SK-N-SH (cell line): ENCODE data around the gene GLIS2. TPM values are rescaled to one million over a fixed set of nuclear protein-coding genes. Genes with fewer than 3 reads are reported as not detected.

Source experiments
- CTCF ChIA-PET: fragments of 300-600, 350-600 bp; formaldehyde crosslinking; extraction: SDS; loops from one replicate; lab custom pipeline; 2021; lab: Yijun Ruan, JAX
- POLR2A ChIA-PET: fragments of 350-600 bp; sonication (Branson Sonifier 250); formaldehyde crosslinking; extraction: SDS; loops from one replicate; lab custom pipeline; 2020; ENCODE audit warnings: antibody characterized with exemption, inconsistent platforms; lab: Yijun Ruan, JAX
- DNase-seq: peaks from one replicate; pipeline ENCODE4 v3.0.0; 2012
- H2AFZ ChIP-seq: fragments of 200-600 bp; sonication (generic); 2 replicates; pipeline ENCODE4 v1.8.1; 2016; ENCODE audit warnings: antibody characterized with exemption, mild to moderate bottlenecking, low read depth
- H3F3A ChIP-seq: fragments of 200-600 bp; sonication (generic); replicated peaks from 2 replicates; pipeline ENCODE3; 2016; ENCODE audit warnings: antibody characterized with exemption, mild to moderate bottlenecking; ENCODE audit not compliant: insufficient read depth
- H3K27ac ChIP-seq, 2 experiments: fragments of 200-500 bp in 1 of 2; fragments of 200-600 bp in 1 of 2; sonication (Bioruptor generic) in 1 of 2; sonication (generic), shearing (Covaris generic) in 1 of 2; 2 replicates each; pipeline versions ENCODE4 v1.5.1 to v1.6.1; 2014 to 2016; ENCODE audit warnings: low read depth in 2 of 2, inconsistent platforms in 1 of 2, low read length in 1 of 2, mild to moderate bottlenecking in 1 of 2, mixed read lengths in 1 of 2
- H3K27me3 ChIP-seq: fragments of 200-600 bp; sonication (generic), shearing (Covaris generic); 2 replicates; pipeline ENCODE4 v1.6.1; 2016; ENCODE audit warnings: mixed run types; ENCODE audit not compliant: insufficient read depth
- H3K36me3 ChIP-seq, 2 experiments: fragments of 200-500 bp in 1 of 2; fragments of 200-600 bp in 1 of 2; sonication (Bioruptor generic) in 1 of 2; sonication (generic) in 1 of 2; replicated peaks in 1 of 2; 2 replicates each; pipeline versions ENCODE3 to v1.5.1; 2014 to 2016; ENCODE audit warnings: low read length in 1 of 2, mild to moderate bottlenecking in 1 of 2; ENCODE audit not compliant: insufficient read depth in 2 of 2, control insufficient read depth in 1 of 2
- H3K4me1 ChIP-seq, 2 experiments: fragments of 200-500 bp in 1 of 2; fragments of 200-600 bp in 1 of 2; sonication (Bioruptor generic) in 1 of 2; sonication (generic), shearing (Covaris generic) in 1 of 2; 2 replicates each; pipeline versions ENCODE4 v1.5.1 to v1.6.1; 2014 to 2016; ENCODE audit warnings: low read depth in 1 of 2, low read length in 1 of 2, mixed run types in 1 of 2; ENCODE audit not compliant: insufficient read depth in 2 of 2, control insufficient read depth in 1 of 2
- H3K4me2 ChIP-seq: fragments of 200-600 bp; sonication (generic), shearing (Covaris generic); 2 replicates; pipeline ENCODE4 v1.6.1; 2017; ENCODE audit warnings: mixed run types
- H3K4me3 ChIP-seq, 2 experiments: fragments of 200-500 bp in 1 of 2; fragments of 200-600 bp in 1 of 2; sonication (Bioruptor generic) in 1 of 2; sonication (generic), shearing (Covaris generic) in 1 of 2; 2 replicates each; pipeline versions ENCODE4 v1.5.1 to v1.8.1; 2014 to 2016; ENCODE audit warnings: low read depth in 2 of 2, inconsistent platforms in 1 of 2, low read length in 1 of 2, mild to moderate bottlenecking in 1 of 2, mixed read lengths in 1 of 2, moderate library complexity in 1 of 2
- H3K79me2 ChIP-seq: fragments of 200-600 bp; sonication (generic); 2 replicates; pipeline ENCODE4 v1.8.1; 2017; ENCODE audit warnings: mild to moderate bottlenecking; ENCODE audit not compliant: insufficient read depth
- H3K9ac ChIP-seq: fragments of 200-600 bp; sonication (generic); 2 replicates; pipeline ENCODE4 v1.6.1; 2017; ENCODE audit warnings: mixed run types
- H3K9me2 ChIP-seq: fragments of 200-600 bp; sonication (generic); 2 replicates; pipeline ENCODE4 v1.6.1; 2017; ENCODE audit warnings: mixed run types
- H3K9me3 ChIP-seq: fragments of 200-600 bp; sonication (generic); 2 replicates; pipeline ENCODE4 v1.6.1; 2017; ENCODE audit warnings: mixed run types, mild to moderate bottlenecking, moderate library complexity
- H4K20me1 ChIP-seq: fragments of 200-600 bp; sonication (generic); 2 replicates; pipeline ENCODE4 v1.6.1; 2017; ENCODE audit warnings: mild to moderate bottlenecking, mixed run types; ENCODE audit not compliant: insufficient read depth
- ELF1 ChIP-seq: IDR thresholded peaks from 2 replicates; pipeline ENCODE4 v1.4.0; 2012
- EP300 ChIP-seq, 2 experiments: IDR thresholded peaks; 2 replicates each; pipeline versions ENCODE4 v1.4.0 to v1.6.1; 2012; ENCODE audit warnings: borderline replicate concordance in 1 of 2, low read depth in 1 of 2, low read length in 1 of 2
- EZH2phosphoT487 ChIP-seq: fragments of 200-600 bp; sonication (generic); IDR thresholded peaks from 2 replicates; pipeline ENCODE4 v1.6.1; 2017; ENCODE audit warnings: low read depth, mixed run types, mild to moderate bottlenecking, antibody characterized with exemption, moderate library complexity, borderline replicate concordance
- FOXJ3 ChIP-seq: sonication (generic); formaldehyde crosslinking; IDR thresholded peaks from 2 replicates; pipeline ENCODE4 v1.5.1; 2020; ENCODE audit warnings: mild to moderate bottlenecking, missing genetic modification reagents
- FOXM1 ChIP-seq: IDR thresholded peaks from 2 replicates; pipeline ENCODE4 v1.4.0; 2012; ENCODE audit warnings: low read depth, mild to moderate bottlenecking
- GATA2 ChIP-seq: sonication (generic); formaldehyde crosslinking; IDR thresholded peaks from 2 replicates; pipeline ENCODE4 v1.5.0; 2020; ENCODE audit warnings: mild to moderate bottlenecking, missing genetic modification reagents
- MXI1 ChIP-seq: IDR thresholded peaks from 2 replicates; pipeline ENCODE4 v1.6.1; 2012; ENCODE audit warnings: mild to moderate bottlenecking, low read depth, low read length, improper control_type of control experiment
- NFIC ChIP-seq: IDR thresholded peaks from 2 replicates; pipeline ENCODE4 v1.4.0; 2012; ENCODE audit warnings: borderline replicate concordance
- NRF1 ChIP-seq: IDR thresholded peaks from 2 replicates; pipeline ENCODE4 v1.6.1; 2012; ENCODE audit warnings: low read depth, mild to moderate bottlenecking, low read length
- POLR2AphosphoS5 ChIP-seq: IDR thresholded peaks from 2 replicates; pipeline ENCODE4 v1.6.1; 2012; ENCODE audit warnings: low read depth, low read length
- RCOR1 ChIP-seq: fragments of 150-350 bp; IDR thresholded peaks from 2 replicates; pipeline ENCODE4 v1.6.1; 2017; ENCODE audit warnings: antibody characterized with exemption, low read length
- REST ChIP-seq: IDR thresholded peaks from 2 replicates; pipeline ENCODE4 v1.6.1; 2012; ENCODE audit warnings: mild to moderate bottlenecking, low read depth, low read length, moderate library complexity
- RXRA ChIP-seq: IDR thresholded peaks from 2 replicates; pipeline ENCODE4 v1.4.0; 2012; ENCODE audit warnings: low read depth, mild to moderate bottlenecking, borderline replicate concordance
- SIN3A ChIP-seq: IDR thresholded peaks from 2 replicates; pipeline ENCODE4 v1.6.1; 2012; ENCODE audit warnings: low read depth, mild to moderate bottlenecking, low read length, moderate library complexity, borderline replicate concordance
- TCF12 ChIP-seq: IDR thresholded peaks from 2 replicates; pipeline ENCODE4 v1.4.0; 2012
- TEAD4 ChIP-seq: IDR thresholded peaks from 2 replicates; pipeline ENCODE4 v1.4.0; 2012; ENCODE audit warnings: mild to moderate bottlenecking, borderline replicate concordance; ENCODE audit not compliant: insufficient read depth
- YY1 ChIP-seq: IDR thresholded peaks from 2 replicates; pipeline ENCODE4 v1.4.0; 2012; ENCODE audit warnings: low read depth, mild to moderate bottlenecking
- WGBS: methylation state at CpG from one replicate; pipeline ENCODE4 v1.1.6; 2017; ENCODE audit warnings: low lambda C conversion rate; 5-methylcytosine and 5-hydroxymethylcytosine counted together
- polyA plus RNA-seq, 3 experiments: library from polyadenylated mRNA; depleted of rRNA; stranded (reverse); fragments of >200 nt; gene quantifications; 2 replicates each; pipeline ENCODE4 v1.2.3, GENCODE V29; 2012
- TF ChIP-seq, protein P1 (sequence below): IDR thresholded peaks from 2 replicates; pipeline ENCODE4 v1.4.0; 2012; ENCODE audit warnings: low read depth
- TF ChIP-seq, protein P2 (sequence below): fragments of 200-600 bp; sonication (generic); IDR thresholded peaks from 2 replicates; pipeline ENCODE4 v1.6.1; 2017; ENCODE audit warnings: antibody characterized with exemption, mild to moderate bottlenecking, moderate library complexity

Gene GLIS2
- polyA plus RNA-seq, 1 of the 3 experiments (the other 2 are of a cell fraction), result 6.5 TPM

DNA sequence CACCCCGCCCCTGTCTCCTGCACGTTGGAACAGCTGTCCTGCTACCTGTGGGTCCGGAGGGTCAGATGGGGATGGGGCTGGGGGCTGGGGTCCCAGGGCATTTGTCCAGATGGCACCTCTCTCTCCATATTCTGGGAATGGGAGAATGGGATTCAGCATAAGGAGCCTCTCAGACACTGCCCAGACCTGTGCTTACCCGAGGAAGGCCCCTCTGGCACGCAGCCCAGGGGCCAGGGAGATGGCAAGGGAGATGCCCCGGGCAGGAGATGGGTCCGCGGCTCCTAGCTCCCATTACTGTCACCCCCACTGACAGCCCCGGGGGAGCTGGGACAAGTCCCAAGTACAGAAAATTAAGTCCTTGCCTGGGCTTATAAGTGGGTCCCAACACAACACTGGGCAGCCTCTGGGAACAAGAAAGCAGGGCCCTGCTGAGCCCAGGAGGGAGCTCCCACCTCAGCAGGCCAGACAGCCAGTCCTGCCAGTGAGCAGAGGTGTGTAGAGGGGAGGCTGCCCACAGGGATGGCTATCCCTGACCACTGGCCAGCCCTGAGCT lies 57.6 kb downstream of the GLIS2 start (continued):
- no peak for TF ChIP-seq REST

GRCh38 chr16:4373909-4374742 lies 58.3 kb downstream of the GLIS2 start:
- no peaks in the 10 kb centered on the region for H3K27me3 ChIP-seq
- peaks cover 68% of the 10 kb centered on the region for H3K79me2 ChIP-seq
- peak overlapping the region; percentile 91 for H3K4me2 ChIP-seq
- peaks cover 43% of the 10 kb centered on the region for H4K20me1 ChIP-seq
- peak overlapping the region; percentile 77 to 92 for H3K4me3 ChIP-seq
- H3K27ac ChIP-seq, result peak overlapping the region; percentile 83
- CTCF ChIA-PET, result interaction anchor here (1.1 to 32.1 kb wide), 10 partner anchors 15 to 120 kb away, joined by 4 to 558 read pairs (median 6); no protein-coding TSS in a partner anchor
- peaks cover 20% of the 10 kb centered on the region for H3F3A ChIP-seq
- no peak for DNase-seq
- H3K9me3 ChIP-seq, result no peaks in the 10 kb centered on the region
- peak overlapping the region; percentile 64 for H3K9ac ChIP-seq
- POLR2A ChIA-PET, result interaction anchor here (0.6 to 3.4 kb wide), 7 partner anchors 7 to 117 kb away, joined by 3 to 28 read pairs (median 4); no protein-coding TSS in a partner anchor
- no peaks in the 10 kb centered on the region for H3K9me2 ChIP-seq
- 8% methylated on average over 26 of the region's 30 CpGs for WGBS
- peaks cover 0 to 4% of the 10 kb centered on the region in 2 experiments for H3K36me3 ChIP-seq
- H2AFZ ChIP-seq, result no peak overlapping the region
- peaks cover 42 to 82% of the 10 kb centered on the region in 2 experiments for H3K4me1 ChIP-seq
- TF ChIP-seq SIN3A (peak; percentile 32; the same call in 1 of the 2 replicates), FOXM1 (no peak), NFIC (peak; percentile 69), EP300 (IDR thresholded peaks at IDR 0.05; ENCODE audit: borderline replicate concordance in 1 of 2, low read depth in 1 of 2, low read length in 1 of 2) (no peak; a peak in 1 of 4 replicates), MXI1 (no peak; the same call in 1 of the 2 replicates), FOXJ3 (no peak), YY1 (no peak), REST (no peak), RXRA (peak; percentile 8; the same call in 1 of the 2 replicates), EZH2phosphoT487 (no peak), ELF1 (no peak), TEAD4 (0 out of 2 replicates have a peak, but pooled peaks have one; percentile 63), GATA2 (CRISPR knock-in tag) (no peak), RCOR1 (no peak), NRF1 (no peak), TCF12 (peak; percentile 36; the same call in 1 of the 2 replicates), POLR2AphosphoS5 (no peak)
- TF ChIP-seq, protein P1, sequence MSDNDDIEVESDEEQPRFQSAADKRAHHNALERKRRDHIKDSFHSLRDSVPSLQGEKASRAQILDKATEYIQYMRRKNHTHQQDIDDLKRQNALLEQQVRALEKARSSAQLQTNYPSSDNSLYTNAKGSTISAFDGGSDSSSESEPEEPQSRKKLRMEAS, result peak; percentile 73
- TF ChIP-seq, protein P2, sequence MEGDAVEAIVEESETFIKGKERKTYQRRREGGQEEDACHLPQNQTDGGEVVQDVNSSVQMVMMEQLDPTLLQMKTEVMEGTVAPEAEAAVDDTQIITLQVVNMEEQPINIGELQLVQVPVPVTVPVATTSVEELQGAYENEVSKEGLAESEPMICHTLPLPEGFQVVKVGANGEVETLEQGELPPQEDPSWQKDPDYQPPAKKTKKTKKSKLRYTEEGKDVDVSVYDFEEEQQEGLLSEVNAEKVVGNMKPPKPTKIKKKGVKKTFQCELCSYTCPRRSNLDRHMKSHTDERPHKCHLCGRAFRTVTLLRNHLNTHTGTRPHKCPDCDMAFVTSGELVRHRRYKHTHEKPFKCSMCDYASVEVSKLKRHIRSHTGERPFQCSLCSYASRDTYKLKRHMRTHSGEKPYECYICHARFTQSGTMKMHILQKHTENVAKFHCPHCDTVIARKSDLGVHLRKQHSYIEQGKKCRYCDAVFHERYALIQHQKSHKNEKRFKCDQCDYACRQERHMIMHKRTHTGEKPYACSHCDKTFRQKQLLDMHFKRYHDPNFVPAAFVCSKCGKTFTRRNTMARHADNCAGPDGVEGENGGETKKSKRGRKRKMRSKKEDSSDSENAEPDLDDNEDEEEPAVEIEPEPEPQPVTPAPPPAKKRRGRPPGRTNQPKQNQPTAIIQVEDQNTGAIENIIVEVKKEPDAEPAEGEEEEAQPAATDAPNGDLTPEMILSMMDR, result no peak
